MG63 (cell line): ENCODE measurements around the gene MEGF6. TPM values are rescaled to one million over a fixed set of nuclear protein-coding genes. Genes with fewer than 3 reads are reported as not detected.

Experiments used
- DNase-seq: peaks from one replicate; pipeline ENCODE4 v3.0.0-alpha.2; 2020
- H3K27me3 ChIP-seq: fragments of 250-450 bp; sonication (Bioruptor Pico); 2 replicates; pipeline ENCODE4 v1.5.1; 2020; ENCODE audit warnings: mild to moderate bottlenecking, moderate library complexity
- H3K36me3 ChIP-seq: fragments of 250-450 bp; sonication (Bioruptor Pico); 2 replicates; pipeline ENCODE4 v1.5.1; 2020; ENCODE audit warnings: mild to moderate bottlenecking, moderate library complexity
- H3K4me3 ChIP-seq: fragments of 250-450 bp; sonication (Bioruptor Pico); 2 replicates; pipeline ENCODE4 v1.5.1; 2020; ENCODE audit warnings: mild to moderate bottlenecking, moderate library complexity
- H3K9me3 ChIP-seq: fragments of 250-450 bp; sonication (Bioruptor Pico); 2 replicates; pipeline ENCODE4 v1.5.1; 2020; ENCODE audit warnings: mild to moderate bottlenecking, moderate library complexity
- total RNA-seq: library from RNA; depleted of rRNA; stranded (reverse); fragments of >200 nt; shearing (Covaris generic); gene quantifications from 2 replicates; pipeline ENCODE4 v1.2.3, GENCODE V29; 2014; ENCODE audit warnings: low replicate concordance

Gene MEGF6
- total RNA-seq, 1 experiment from 2014 or later = 198 TPM

GRCh38 chr1:3604997-3605823 is 6.1 kb downstream of the MEGF6 start:
- Histone ChIP-seq H3K27me3 (no peaks in the 10 kb centered on the region), H3K4me3 (no peak overlapping the region), H3K9me3 (no peaks in the 10 kb centered on the region), H3K36me3 (peaks cover 21% of the 10 kb centered on the region)
- DNase-seq = no peak

GRCh38 chr1:3604468-3604974 is 6.8 kb downstream of the MEGF6 start:
- Histone ChIP-seq H3K27me3 (no peaks in the 10 kb centered on the region), H3K36me3 (peaks cover 16% of the 10 kb centered on the region), H3K9me3 (no peaks in the 10 kb centered on the region), H3K4me3 (no peak overlapping the region)
- no peak for DNase-seq

- H3K27me3 ChIP-seq = no peaks in the 10 kb centered on the region
- DNase-seq = no peak
- H3K36me3 ChIP-seq = peaks cover 16% of the 10 kb centered on the region
- H3K4me3 ChIP-seq = no peak overlapping the region
- H3K9me3 ChIP-seq = no peaks in the 10 kb centered on the region
These were observed 7.5 kb downstream of the MEGF6 start for GRCh38 chr1:3603571-3604467.

- no peaks in the 10 kb centered on the region for H3K27me3 ChIP-seq
- peaks cover 16% of the 10 kb centered on the region for H3K36me3 ChIP-seq
- no peaks in the 10 kb centered on the region for H3K9me3 ChIP-seq
- no peak overlapping the region for H3K4me3 ChIP-seq
- DNase-seq = no peak
These were observed 8.2 kb downstream of the MEGF6 start for GRCh38 chr1:3603156-3603555.

- Histone ChIP-seq H3K4me3 (no peak overlapping the region), H3K27me3 (no peaks in the 10 kb centered on the region), H3K36me3 (peaks cover 14% of the 10 kb centered on the region), H3K9me3 (no peaks in the 10 kb centered on the region)
- no peak for DNase-seq
These were observed 8.9 kb downstream of the MEGF6 start for GRCh38 chr1:3602375-3602774.

GRCh38 chr1:3601743-3602142 is 9.6 kb downstream of the MEGF6 start:
- peaks cover 11% of the 10 kb centered on the region for H3K36me3 ChIP-seq
- no peaks in the 10 kb centered on the region for H3K27me3 ChIP-seq
- no peak for DNase-seq
- no peak overlapping the region for H3K4me3 ChIP-seq
- H3K9me3 ChIP-seq = no peaks in the 10 kb centered on the region

- no peak for DNase-seq
- Histone ChIP-seq H3K36me3 (peaks cover 8% of the 10 kb centered on the region), H3K27me3 (no peaks in the 10 kb centered on the region), H3K9me3 (no peaks in the 10 kb centered on the region), H3K4me3 (no peak overlapping the region)
These were observed 11.0 kb downstream of the MEGF6 start for GRCh38 chr1:3600354-3600753.

GRCh38 chr1:3599816-3600215 is 11.5 kb downstream of the MEGF6 start:
- Histone ChIP-seq H3K27me3 (no peaks in the 10 kb centered on the region), H3K9me3 (no peaks in the 10 kb centered on the region), H3K4me3 (no peak overlapping the region), H3K36me3 (peaks cover 4% of the 10 kb centered on the region)
- DNase-seq = peak; percentile 33

- H3K4me3 ChIP-seq = no peak overlapping the region
- no peak for DNase-seq
These were observed 12.0 kb downstream of the MEGF6 start for GRCh38 chr1:3599286-3599811.

GRCh38 chr1:3598522-3599285 is 12.6 kb downstream of the MEGF6 start:
- no peak overlapping the region for H3K4me3 ChIP-seq
- no peaks in the 10 kb centered on the region for H3K27me3 ChIP-seq
- H3K9me3 ChIP-seq = no peaks in the 10 kb centered on the region
- no peak for DNase-seq
- peaks cover 4% of the 10 kb centered on the region for H3K36me3 ChIP-seq

More at GRCh38 chr1:3599286-3599811, 12.0 kb downstream of the MEGF6 start:
- Histone ChIP-seq H3K36me3 (peaks cover 4% of the 10 kb centered on the region), H3K9me3 (no peaks in the 10 kb centered on the region), H3K27me3 (no peaks in the 10 kb centered on the region)

- Histone ChIP-seq H3K27me3 (no peaks in the 10 kb centered on the region), H3K36me3 (peaks cover 4% of the 10 kb centered on the region), H3K4me3 (no peak overlapping the region), H3K9me3 (no peaks in the 10 kb centered on the region)
- no peak for DNase-seq
These were observed 13.2 kb downstream of the MEGF6 start for GRCh38 chr1:3598051-3598491.

GRCh38 chr1:3597599-3597964 is 13.7 kb downstream of the MEGF6 start:
- no peaks in the 10 kb centered on the region for H3K9me3 ChIP-seq
- H3K27me3 ChIP-seq = no peaks in the 10 kb centered on the region
- DNase-seq = no peak
- H3K4me3 ChIP-seq = no peak overlapping the region
- peaks cover 4% of the 10 kb centered on the region for H3K36me3 ChIP-seq

- H3K9me3 ChIP-seq = no peaks in the 10 kb centered on the region
These were observed 14.4 kb downstream of the MEGF6 start for GRCh38 chr1:3596663-3597598.

GRCh38 chr1:3595949-3596348 is 15.4 kb downstream of the MEGF6 start:
- Histone ChIP-seq H3K36me3 (peaks cover 4% of the 10 kb centered on the region), H3K9me3 (no peaks in the 10 kb centered on the region), H3K27me3 (no peaks in the 10 kb centered on the region), H3K4me3 (no peak overlapping the region)
- no peak for DNase-seq

More at GRCh38 chr1:3596663-3597598, 14.4 kb downstream of the MEGF6 start:
- no peak for DNase-seq
- no peak overlapping the region for H3K4me3 ChIP-seq
- peaks cover 4% of the 10 kb centered on the region for H3K36me3 ChIP-seq
- H3K27me3 ChIP-seq = no peaks in the 10 kb centered on the region

- no peak for DNase-seq
- Histone ChIP-seq H3K9me3 (no peaks in the 10 kb centered on the region), H3K4me3 (no peak overlapping the region), H3K36me3 (peaks cover 4% of the 10 kb centered on the region), H3K27me3 (no peaks in the 10 kb centered on the region)
These were observed 16.5 kb downstream of the MEGF6 start for GRCh38 chr1:3594706-3595377.
